ENCODE data around the gene S1PR3. TPM values are rescaled to one million over a fixed set of nuclear protein-coding genes. Genes with fewer than 3 reads are reported as not detected.

The S1PR3 gene
- total RNA-seq, 1 experiment from 2014 or later: 8.4 TPM

DNA sequence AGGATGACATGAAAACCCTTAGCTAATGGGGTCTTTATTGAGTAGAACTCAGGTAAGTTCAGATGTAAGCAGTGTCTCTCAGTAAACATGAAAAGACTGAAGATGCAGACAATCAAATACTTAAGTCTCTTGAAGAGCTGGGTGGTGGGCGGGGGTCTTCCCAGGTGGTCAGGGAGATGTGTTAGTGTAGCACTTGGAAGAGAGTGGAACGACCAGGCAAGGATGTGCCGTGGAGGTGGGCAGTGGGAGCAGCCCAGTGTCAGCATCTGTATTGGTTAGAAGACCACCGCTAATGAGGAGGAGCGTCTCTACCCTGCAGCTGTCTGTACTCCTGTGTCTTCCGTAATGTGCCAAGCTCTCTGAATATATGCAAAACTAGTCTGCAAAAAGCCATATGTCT, 4.4 kb downstream of the S1PR3 start:
- Histone ChIP-seq H3K36me3 (ENCODE audit: low read depth, low read length) (no peaks in the 10 kb centered on the region), H3K9me2 (replicated peaks; ENCODE audit: low read length) (no peaks in the 10 kb centered on the region), H3K9me3 (ENCODE audit: low read length) (no peaks in the 10 kb centered on the region), H3K4me1 (ENCODE audit: insufficient read depth, low read length) (peaks cover 12% of the 10 kb centered on the region; the same call in 1 of the 2 replicates), H3K27me3 (ENCODE audit: low read length) (no peaks in the 10 kb centered on the region), H3K79me2 (ENCODE audit: low read length) (peaks cover 31% of the 10 kb centered on the region), H2AFZ (ENCODE audit: low read length) (no peak overlapping the region), H3K9ac (ENCODE audit: low read length) (no peak overlapping the region), H3F3A (ENCODE audit: low read length, unreplicated experiment) (no peaks in the 10 kb centered on the region), H3K4me2 (ENCODE audit: low read length) (no peak overlapping the region), H4K20me1 (ENCODE audit: low read length) (no peaks in the 10 kb centered on the region), H3K4me3 (ENCODE audit: low read length) (no peak overlapping the region), H3K27ac (ENCODE audit: low read length) (no peak overlapping the region)
- TF ChIP-seq, protein P1, sequence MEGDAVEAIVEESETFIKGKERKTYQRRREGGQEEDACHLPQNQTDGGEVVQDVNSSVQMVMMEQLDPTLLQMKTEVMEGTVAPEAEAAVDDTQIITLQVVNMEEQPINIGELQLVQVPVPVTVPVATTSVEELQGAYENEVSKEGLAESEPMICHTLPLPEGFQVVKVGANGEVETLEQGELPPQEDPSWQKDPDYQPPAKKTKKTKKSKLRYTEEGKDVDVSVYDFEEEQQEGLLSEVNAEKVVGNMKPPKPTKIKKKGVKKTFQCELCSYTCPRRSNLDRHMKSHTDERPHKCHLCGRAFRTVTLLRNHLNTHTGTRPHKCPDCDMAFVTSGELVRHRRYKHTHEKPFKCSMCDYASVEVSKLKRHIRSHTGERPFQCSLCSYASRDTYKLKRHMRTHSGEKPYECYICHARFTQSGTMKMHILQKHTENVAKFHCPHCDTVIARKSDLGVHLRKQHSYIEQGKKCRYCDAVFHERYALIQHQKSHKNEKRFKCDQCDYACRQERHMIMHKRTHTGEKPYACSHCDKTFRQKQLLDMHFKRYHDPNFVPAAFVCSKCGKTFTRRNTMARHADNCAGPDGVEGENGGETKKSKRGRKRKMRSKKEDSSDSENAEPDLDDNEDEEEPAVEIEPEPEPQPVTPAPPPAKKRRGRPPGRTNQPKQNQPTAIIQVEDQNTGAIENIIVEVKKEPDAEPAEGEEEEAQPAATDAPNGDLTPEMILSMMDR (conservative IDR thresholded peaks at IDR 0.05; ENCODE audit: low read depth, low read length): no peak
- no peak for TF ChIP-seq EZH2 (IDR thresholded peaks at IDR 0.05; ENCODE audit: low read length, unreplicated experiment)
- no peak for TF ChIP-seq EZH2phosphoT487 (IDR thresholded peaks at IDR 0.05; ENCODE audit: borderline replicate concordance, low read length)
- ChIA-PET POLR2A (ENCODE audit: unreplicated experiment) (no interaction called here), CTCF (no interaction called here)
- intact Hi-C loops (cut with micrococcal nuclease): no loop called here
- BruUV-seq (replicated peaks): no TSS peak
- DNase-seq (no peak), ATAC-seq (no peak)

DNA sequence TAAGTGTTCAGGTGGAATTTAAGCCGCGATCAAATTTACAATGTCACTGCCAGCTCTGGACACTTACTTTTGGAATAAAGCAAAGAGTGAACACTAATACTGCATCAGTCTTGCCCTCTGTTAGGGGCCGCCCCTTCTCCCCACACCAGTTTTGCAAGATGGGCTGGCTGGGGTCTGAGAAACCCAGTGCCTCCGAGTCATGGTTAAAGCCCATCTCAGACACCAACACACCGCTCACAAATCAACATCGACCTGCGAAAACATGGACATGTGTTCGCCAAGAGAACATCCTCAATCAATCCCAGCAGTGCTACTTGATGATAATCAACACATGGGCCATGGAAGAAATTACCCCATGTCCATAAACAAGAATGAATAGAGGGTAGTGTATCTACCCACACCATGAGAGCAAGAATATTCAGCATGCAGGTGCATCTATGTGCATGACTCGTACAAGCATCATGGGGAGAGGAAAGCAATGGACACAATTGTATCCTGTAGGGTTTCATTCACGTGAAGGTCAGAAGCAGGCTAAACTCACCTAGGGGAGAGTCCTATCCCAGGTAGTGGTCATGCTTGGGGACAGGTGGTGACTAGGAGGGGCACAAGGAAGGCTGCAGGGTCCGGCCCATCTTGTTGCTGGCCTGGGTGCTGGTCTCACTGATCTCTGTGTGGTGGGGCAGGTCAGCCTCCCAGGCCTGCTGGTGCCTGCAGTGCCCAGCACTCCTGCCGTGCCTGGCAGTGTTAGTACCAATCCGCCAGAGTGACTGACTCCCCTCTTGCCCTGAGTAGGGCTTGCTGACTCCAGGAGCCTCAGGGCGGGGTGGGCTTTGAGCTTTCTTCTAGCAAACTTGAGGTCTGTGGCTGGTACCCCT, 5.0 kb downstream of the S1PR3 start:
- H3K9ac ChIP-seq (ENCODE audit: low read length): no peak overlapping the region
- POLR2A ChIA-PET (ENCODE audit: unreplicated experiment): no interaction called here
- no peaks in the 10 kb centered on the region for H3F3A ChIP-seq (ENCODE audit: low read length, unreplicated experiment)
- no peaks in the 10 kb centered on the region for H3K9me2 ChIP-seq (replicated peaks; ENCODE audit: low read length)
- H3K4me2 ChIP-seq (ENCODE audit: low read length): no peak overlapping the region
- no TSS peak for BruUV-seq (replicated peaks)
- H3K9me3 ChIP-seq (ENCODE audit: low read length): no peaks in the 10 kb centered on the region
- TF ChIP-seq, protein P1 (conservative IDR thresholded peaks at IDR 0.05; ENCODE audit: low read depth, low read length): no peak
- no peak for TF ChIP-seq EZH2phosphoT487 (IDR thresholded peaks at IDR 0.05; ENCODE audit: borderline replicate concordance, low read length)
- no peak for TF ChIP-seq EZH2 (IDR thresholded peaks at IDR 0.05; ENCODE audit: low read length, unreplicated experiment)
- H3K4me1 ChIP-seq (ENCODE audit: insufficient read depth, low read length): peaks cover 12% of the 10 kb centered on the region; the same call in 1 of the 2 replicates
- no peaks in the 10 kb centered on the region for H4K20me1 ChIP-seq (ENCODE audit: low read length)
- no peak overlapping the region for H2AFZ ChIP-seq (ENCODE audit: low read length)
- DNase-seq (peak; percentile 25), ATAC-seq (no peak)
- no peak overlapping the region for H3K4me3 ChIP-seq (ENCODE audit: low read length)
- H3K79me2 ChIP-seq (ENCODE audit: low read length): peaks cover 31% of the 10 kb centered on the region
- CTCF ChIA-PET: no interaction called here
- no peaks in the 10 kb centered on the region; the same call in 1 of the 2 replicates for H3K36me3 ChIP-seq (ENCODE audit: low read depth, low read length)
- no peaks in the 10 kb centered on the region for H3K27me3 ChIP-seq (ENCODE audit: low read length)
- intact Hi-C loops (cut with micrococcal nuclease): no loop called here
- no peak overlapping the region for H3K27ac ChIP-seq (ENCODE audit: low read length)

DNA sequence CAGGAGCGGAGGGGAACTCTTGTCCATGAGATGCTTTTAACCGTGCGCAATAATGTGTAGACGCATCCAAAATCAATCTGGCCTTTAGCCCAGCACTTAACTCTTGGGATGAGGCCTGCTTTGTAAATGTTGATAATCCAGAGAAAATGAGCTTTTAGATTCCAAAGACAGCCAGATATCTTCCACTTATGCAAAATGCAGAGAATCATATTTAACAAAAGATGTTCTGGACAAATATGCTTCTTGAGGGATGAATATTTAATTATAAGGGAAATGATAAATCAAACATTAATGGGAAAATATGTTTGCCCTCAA, 5.6 kb downstream of the S1PR3 start:
- DNase-seq (no peak), ATAC-seq (no peak)
- Histone ChIP-seq H3K36me3 (ENCODE audit: low read depth, low read length) (no peaks in the 10 kb centered on the region; the same call in 1 of the 2 replicates), H4K20me1 (ENCODE audit: low read length) (no peaks in the 10 kb centered on the region), H3K9ac (ENCODE audit: low read length) (no peak overlapping the region), H3F3A (ENCODE audit: low read length, unreplicated experiment) (no peaks in the 10 kb centered on the region), H3K9me2 (replicated peaks; ENCODE audit: low read length) (no peaks in the 10 kb centered on the region), H3K4me2 (ENCODE audit: low read length) (no peak overlapping the region), H3K4me3 (ENCODE audit: low read length) (no peak overlapping the region), H3K27ac (ENCODE audit: low read length) (no peak overlapping the region), H3K4me1 (ENCODE audit: insufficient read depth, low read length) (peaks cover 12% of the 10 kb centered on the region; the same call in 1 of the 2 replicates), H2AFZ (ENCODE audit: low read length) (no peak overlapping the region), H3K79me2 (ENCODE audit: low read length) (peaks cover 29% of the 10 kb centered on the region), H3K27me3 (ENCODE audit: low read length) (no peaks in the 10 kb centered on the region), H3K9me3 (ENCODE audit: low read length) (no peaks in the 10 kb centered on the region)
- POLR2A ChIA-PET (ENCODE audit: unreplicated experiment): no interaction called here
- TF ChIP-seq EZH2 (IDR thresholded peaks at IDR 0.05; ENCODE audit: low read length, unreplicated experiment) (no peak), EZH2phosphoT487 (IDR thresholded peaks at IDR 0.05; ENCODE audit: borderline replicate concordance, low read length) (no peak)
- TF ChIP-seq, protein P1 (conservative IDR thresholded peaks at IDR 0.05; ENCODE audit: low read depth, low read length): no peak
- intact Hi-C loops (cut with micrococcal nuclease): no loop called here
- CTCF ChIA-PET: no interaction called here
- no TSS peak for BruUV-seq (replicated peaks)
